ENCODE results near the gene MKNK1.

MKNK1 gene

GRCh38 chr1:46558141-46558963, 45.7 kb downstream of the MKNK1 start:
- no peak for DNase-seq (ENCODE audit: low read depth)

- no peak for DNase-seq (ENCODE audit: low read depth)
These were observed 46.7 kb downstream of the MKNK1 start for GRCh38 chr1:46557403-46557802.

- DNase-seq (ENCODE audit: low read depth) = no peak
These were observed 47.2 kb downstream of the MKNK1 start for GRCh38 chr1:46556822-46557221.

DNA sequence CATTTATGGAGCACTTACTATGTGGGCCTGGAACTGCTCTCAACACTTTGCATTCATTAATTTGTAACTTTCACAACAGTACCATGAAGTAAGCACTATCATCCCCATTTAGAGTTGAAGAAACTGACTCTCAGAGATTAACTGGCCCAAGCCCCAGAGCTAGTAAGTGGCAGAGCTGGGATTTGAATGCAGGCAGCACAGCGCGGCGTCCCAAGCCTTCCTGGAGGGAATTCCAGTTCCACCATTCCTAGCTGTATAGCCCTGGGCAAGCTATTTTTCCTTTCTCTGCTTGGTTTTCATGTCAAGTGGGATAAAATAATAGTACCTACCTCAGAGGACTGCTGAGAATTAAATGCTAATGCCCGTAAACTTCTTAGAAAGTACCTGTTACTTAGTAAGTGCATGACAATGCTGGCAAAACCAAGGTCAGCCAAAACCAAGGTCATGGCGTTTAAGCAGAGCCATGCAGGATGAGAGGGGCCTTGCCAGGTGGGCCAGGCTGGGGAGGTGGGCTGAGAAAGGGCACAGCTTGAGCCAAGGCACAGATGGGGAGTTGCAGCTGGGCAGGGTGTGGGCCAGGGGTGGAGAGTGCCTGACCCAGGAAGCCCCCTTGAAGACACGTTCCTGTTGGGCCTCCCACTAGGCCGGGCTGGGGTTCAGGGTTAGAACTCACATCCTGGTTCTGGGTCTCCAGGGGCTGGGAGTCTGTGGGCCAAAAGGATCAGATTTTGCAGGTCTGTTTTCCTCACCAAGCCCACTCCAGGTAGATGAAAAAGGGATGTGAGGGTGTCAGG, 48.0 kb downstream of the MKNK1 start:
- no peak for DNase-seq (ENCODE audit: low read depth)

DNA sequence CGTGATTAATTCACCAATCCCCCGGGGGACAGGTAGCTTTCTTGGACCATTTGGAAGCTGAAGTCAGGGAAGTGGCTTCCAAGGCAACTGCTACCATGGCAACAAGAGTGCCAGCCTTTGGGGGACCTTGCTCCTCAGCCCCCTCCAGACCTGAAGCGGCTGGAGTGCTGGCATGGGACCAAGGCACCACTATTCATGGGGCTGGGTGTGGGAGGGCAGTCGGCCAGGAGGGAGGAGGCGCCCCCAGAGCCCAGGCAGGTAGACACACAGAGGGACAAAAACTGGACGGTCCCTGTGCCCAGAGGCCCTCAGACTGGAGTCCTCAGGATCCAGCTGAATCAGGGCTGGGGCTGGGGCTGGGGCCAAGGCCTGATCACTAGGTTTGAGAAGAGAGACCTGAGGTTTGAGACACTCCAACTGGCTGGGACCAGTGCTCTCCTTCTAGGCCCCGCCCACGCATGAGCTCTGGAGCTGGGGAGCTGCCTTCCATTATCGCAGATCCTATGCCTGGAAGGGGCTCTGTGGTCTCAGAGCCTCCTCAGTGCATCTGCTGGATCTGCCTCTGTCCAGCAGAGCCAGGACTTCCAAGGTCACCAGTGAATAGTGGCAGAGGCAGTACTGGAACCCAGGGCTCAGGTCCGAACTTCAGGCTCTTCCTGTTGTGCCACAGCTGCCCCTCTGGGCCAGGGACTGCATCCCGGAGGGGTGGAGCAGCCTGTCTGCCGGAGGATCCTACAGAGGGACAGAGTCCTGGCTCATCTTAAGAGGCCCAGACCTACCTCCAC, 49.3 kb downstream of the MKNK1 start:
- DNase-seq (ENCODE audit: low read depth) = no peak

- no peak for DNase-seq (ENCODE audit: low read depth)
These were observed 49.9 kb downstream of the MKNK1 start for GRCh38 chr1:46554236-46554596.

- no peak for DNase-seq (ENCODE audit: low read depth)
These were observed 50.6 kb downstream of the MKNK1 start for GRCh38 chr1:46553506-46553905.

DNA sequence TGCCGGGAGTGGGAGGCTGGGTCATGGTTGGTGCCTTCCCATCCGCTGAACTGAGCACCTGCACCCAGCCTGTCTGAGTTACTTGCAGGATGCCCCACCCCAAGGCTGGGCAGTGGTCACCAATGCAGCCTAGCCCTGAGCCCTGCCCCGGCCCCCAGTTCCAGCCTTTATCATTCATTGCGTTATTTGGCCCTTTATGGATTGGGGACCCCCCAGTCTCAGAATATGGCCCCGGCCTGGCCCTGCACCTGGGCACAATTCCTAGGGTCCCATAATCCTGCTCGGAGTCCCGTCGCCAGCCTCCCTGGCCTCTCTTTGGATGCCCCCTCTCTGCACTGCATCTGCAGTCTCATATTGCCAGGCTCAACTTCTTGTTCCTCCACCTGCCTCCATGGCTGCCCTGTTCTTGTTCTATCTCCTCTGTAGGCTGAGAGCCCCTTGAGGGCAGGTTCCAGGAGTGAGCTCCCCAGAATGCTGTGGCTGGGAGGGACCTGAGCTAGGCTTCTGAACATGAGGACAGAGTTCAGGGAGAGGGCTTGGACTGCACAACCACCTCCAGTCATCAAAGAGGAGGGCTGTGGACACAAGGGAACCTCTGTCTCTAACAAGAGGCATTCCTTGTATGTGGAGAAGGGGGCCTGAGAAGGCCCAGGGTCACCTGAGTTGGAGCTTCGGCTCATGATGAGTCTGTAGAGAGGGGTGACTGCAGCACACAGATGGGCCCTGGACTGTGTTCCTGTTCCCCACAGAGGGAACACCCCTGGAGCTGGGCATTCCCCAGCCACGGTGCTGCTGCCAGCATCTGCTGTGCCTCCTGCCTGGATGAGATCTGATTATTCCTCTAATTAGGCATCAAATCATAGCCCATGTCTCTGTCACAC, 51.5 kb downstream of the MKNK1 start:
- no peak for DNase-seq (ENCODE audit: low read depth)

DNA sequence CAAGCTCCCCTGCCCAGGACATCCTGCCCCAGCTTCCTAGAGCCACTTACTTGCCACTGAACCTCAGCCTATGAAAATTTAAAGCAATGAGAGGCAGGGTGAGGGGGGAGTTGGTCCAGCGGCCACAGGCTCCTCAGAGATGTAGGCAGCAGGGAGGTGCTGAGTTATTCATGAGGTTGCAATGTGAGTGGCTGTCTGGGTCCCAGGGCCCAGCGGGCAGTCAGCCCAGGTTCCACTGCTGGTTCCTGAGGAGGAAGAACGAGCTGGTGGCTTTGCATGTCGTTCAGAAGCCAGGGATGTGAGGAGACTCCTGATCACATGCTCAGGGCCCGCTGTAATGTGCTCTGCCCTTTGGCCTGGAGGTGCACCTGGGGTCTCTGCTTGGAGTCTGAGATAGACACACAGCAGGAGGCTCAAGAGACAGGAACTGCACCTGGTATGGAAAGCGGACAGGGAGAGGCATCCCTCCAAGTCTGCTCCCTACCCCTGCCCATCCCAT, 52.4 kb downstream of the MKNK1 start, which contains the start of gene KNCN:
TSS of gene KNCN (minus strand) at position 51 of the 499 bp plus-strand sequence. CDS start 432 bp downstream, outside the sequence.
- DNase-seq (ENCODE audit: low read depth) = no peak

DNA sequence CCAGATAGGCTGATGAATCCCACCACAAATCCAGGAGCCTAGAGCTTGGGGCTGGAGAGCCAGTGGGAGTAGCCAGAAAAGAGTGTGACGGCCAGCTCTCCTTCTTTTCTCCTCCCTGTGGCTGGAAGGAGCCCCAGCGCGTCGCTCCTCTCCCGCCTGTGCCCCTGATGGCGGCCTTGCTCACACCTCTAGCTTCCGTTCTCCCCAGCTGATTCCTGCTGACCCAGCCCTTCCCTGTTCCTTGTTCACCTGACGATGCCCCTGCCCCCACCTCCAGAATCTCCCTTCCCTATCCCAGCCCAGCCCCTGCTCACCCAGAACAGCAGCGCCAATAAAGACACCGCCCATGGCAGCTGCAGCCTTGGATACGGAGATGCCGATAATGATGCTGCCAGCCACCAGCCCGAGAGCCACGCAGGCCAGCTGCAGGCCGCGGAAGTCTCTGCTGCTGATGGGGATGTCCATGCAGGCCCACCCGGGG, 53.3 kb downstream of the MKNK1 start:
- DNase-seq (ENCODE audit: low read depth) = no peak

- DNase-seq (ENCODE audit: low read depth) = no peak
These were observed 54.1 kb downstream of the MKNK1 start for GRCh38 chr1:46549697-46550681.

DNA sequence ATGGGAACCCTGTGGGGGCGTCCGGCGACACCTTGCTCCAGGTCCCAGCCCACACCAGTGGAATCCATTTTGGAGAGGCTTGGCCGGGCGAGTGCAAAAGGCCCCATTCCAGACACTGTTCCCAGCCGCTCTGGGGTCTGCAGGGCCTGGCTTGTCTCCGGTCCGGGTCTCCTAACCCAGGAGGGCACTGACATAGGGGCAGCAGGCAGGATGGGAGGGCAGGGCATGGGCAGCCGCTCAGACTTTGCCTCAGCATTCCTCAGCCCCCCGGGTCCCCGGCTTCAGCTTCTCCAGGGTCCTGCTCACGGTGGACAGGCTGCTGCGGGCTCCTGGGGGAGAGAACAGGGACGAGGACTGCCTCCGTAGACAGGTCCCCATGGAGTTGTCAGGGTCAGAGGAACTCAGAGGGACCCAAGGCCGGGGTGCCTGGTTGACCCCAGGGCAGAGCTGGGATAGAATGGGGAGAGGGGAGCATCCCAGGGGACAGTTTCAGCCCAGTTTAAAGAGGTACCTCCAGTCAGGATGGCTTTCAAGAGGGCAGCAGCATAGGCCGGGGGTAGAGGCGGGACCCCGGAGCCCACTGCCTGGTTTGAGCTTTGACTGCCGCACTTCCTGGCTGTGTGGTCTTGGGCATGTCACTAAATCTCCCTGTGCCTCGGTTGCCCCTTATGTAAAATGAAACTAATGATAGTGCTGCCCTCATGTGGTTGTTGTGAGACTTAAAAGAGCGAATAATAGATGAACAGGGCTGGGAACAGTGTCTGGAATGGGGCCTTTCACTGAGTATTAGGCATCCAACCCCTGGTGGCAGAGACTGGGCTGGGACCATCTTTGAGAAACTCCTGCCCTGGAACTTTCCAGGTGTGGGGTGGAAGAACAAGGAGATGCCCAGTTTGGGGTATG, 56.3 kb downstream of the MKNK1 start:
- DNase-seq (ENCODE audit: low read depth) = no peak

DNA sequence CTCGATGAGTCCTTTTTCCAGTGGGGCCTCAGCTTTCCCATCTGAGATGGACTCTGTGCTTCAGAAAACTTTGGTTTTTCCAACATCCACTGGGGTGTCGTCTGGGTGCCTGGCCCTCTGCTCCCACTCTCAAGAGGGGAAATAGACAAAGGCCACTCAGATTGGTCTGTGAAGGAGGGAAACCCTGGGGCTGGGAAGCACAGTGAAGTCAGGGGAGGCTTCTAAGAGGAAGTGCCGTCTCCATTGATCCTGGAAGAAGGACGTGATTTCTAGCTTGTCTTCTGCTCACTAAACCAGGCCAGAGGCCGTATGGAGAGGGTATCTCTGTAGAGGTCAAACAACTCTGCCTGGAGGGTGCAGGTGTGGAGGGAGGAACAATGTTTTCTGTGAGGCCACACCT, 57.9 kb downstream of the MKNK1 start:
- DNase-seq (ENCODE audit: low read depth) = no peak

DNA sequence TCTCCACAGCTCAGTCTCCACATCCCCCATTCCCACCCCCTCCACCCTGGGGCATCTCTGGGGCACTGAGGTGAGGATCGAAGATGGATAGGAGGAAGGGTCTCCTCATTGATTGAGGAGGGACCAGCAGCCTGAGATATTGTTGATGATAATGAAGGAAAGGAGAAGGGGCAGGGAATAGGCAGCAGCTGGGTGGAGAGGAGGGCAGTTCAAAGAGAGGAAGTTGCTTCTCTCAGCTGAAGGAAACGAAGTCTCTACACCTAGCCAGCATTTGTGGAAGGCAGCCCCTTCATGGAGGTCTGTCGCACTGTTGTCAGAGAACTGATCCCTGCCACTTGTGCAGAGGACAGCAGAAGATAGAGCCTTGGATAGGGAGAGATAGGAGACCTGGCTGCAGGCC, 58.3 kb downstream of the MKNK1 start:
- no peak for DNase-seq (ENCODE audit: low read depth)

GRCh38 chr1:46544561-46545240, 59.4 kb downstream of the MKNK1 start:
- DNase-seq (ENCODE audit: low read depth) = no peak

GRCh38 chr1:46543761-46544560, 60.1 kb downstream of the MKNK1 start:
- DNase-seq (ENCODE audit: low read depth) = no peak

DNA sequence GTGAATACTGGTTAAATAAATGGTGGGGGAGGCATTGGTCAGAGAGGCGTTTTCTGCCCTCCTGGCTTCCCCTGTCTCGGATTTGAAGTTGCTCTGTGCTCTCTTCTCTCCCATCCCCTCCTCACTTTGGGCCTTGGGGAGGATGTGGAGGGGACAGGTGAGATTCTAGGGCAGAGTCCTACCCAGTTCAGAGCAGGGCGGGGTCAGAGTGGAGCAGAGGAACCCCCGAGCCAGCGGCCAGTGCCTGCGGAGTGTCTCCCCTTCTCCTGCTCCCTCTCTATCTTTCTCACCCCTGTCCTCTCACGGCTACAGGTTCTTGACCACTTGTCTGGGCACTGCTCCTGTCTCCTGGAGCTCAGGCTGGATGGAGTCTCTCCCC, 60.7 kb downstream of the MKNK1 start:
- no peak for DNase-seq (ENCODE audit: low read depth)

All from non-pigmented ciliary epithelial cell (primary cell).